ENCODE results near the gene POLRMT.

Gene POLRMT

DNA sequence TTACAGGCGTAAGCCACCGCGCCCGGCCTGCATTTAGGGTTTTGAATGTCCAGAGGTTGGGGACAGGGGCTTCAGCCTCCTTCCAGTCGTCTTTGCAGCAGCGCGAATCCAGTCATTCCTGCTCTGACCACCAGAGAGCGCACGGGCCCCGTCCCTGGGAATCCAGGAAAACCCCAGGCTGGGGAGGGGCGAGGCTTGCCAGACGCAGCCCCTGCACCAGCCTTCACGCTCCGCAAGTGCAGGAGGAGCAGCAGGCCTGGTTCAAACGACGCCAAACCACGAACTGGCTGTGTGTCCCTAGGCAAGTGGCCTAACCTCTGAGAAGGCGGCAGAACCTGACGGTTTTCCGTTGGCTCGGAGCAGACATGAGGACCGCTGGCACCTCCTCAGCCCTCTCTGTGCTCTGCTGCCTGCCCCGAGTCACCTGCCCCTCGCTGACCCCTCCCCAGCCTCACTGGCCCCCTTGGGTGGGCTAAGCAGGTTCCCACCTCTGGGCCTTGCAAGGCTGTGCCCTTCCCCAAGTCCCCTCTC is 31.6 kb upstream of the POLRMT start:
- TF ChIP-seq SIN3A (IDR thresholded peaks at IDR 0.05; ENCODE audit: borderline replicate concordance, insufficient read depth, low read length), result no peak
- TF ChIP-seq FOXP2 (optimal IDR thresholded peaks at IDR 0.05; ENCODE audit: borderline replicate concordance, extremely low read depth, extremely low read length, insufficient read depth), result peak; percentile 39

GRCh38 chr19:663682-664117 is 30.4 kb upstream of the POLRMT start:
- TF ChIP-seq REST (IDR thresholded peaks at IDR 0.05; ENCODE audit: insufficient read depth in 1 of 2, low read depth in 2 of 2, low read length in 2 of 2), result no peak
- no peak for TF ChIP-seq TAF1 (IDR thresholded peaks at IDR 0.05; ENCODE audit: borderline replicate concordance, insufficient read depth, low read length)
- no peak for TF ChIP-seq SIN3A (IDR thresholded peaks at IDR 0.05; ENCODE audit: borderline replicate concordance, insufficient read depth, low read length)
- no peak for TF ChIP-seq FOXP2 (optimal IDR thresholded peaks at IDR 0.05; ENCODE audit: borderline replicate concordance, extremely low read depth, extremely low read length, insufficient read depth)
- TF ChIP-seq POLR2AphosphoS5 (IDR thresholded peaks at IDR 0.05; ENCODE audit: low read depth, low read length), result no peak

GRCh38 chr19:662962-663681 is 29.8 kb upstream of the POLRMT start, which contains the start of gene RNF126:
RNF126 (minus strand) TSS chr19:663214; CDS start chr19:663121, 93 bp downstream.
- TF ChIP-seq FOXP2 (optimal IDR thresholded peaks at IDR 0.05; ENCODE audit: borderline replicate concordance, extremely low read depth, extremely low read length, insufficient read depth), result peak; percentile 73
- no peak for TF ChIP-seq SIN3A (IDR thresholded peaks at IDR 0.05; ENCODE audit: borderline replicate concordance, insufficient read depth, low read length)
- 0 out of 2 replicates have a peak, but pooled peaks have one; percentile 57 for TF ChIP-seq TAF1 (IDR thresholded peaks at IDR 0.05; ENCODE audit: borderline replicate concordance, insufficient read depth, low read length)
- TF ChIP-seq REST (IDR thresholded peaks at IDR 0.05; ENCODE audit: insufficient read depth in 1 of 2, low read depth in 2 of 2, low read length in 2 of 2), result no peak
- TF ChIP-seq POLR2AphosphoS5 (IDR thresholded peaks at IDR 0.05; ENCODE audit: low read depth, low read length), result 0 out of 2 replicates have a peak, but pooled peaks have one; percentile 30

DNA sequence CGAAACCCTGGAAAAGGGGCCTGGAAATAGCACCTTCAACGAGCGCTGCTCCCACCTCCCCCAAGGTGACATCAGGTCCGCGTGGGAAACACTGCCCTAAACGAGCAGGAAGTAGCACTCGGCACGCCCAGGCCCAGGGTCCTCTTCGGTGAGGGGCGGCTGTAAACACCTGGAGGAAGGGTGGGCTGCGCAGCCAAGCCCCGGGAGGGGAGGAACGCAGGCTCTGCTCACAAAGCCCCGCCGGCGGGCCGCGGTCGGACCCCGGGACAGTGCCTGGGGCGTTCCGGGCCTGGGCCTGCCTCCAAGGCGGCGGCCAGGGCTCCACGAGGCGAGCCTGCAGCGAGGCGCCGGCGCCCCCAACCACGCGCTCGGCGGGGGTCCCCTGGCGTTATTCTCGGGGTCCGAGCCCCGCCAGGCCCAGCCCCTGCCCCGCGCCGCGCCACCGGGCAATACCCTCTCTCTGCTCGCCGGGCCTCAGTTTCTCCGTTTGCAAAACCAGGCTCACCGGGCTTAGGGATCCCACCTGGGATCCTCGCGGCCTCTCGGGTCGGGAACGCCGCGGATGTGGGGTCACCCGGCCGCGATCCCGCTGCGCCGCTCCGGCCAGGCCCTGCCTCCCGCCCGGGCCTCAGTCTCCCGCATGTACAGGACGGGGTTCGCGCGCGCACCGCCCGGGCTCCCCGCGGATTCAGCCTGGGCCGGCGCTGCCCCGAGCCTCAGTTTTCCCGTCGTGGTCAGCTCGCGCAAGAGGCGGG is 29.0 kb upstream of the POLRMT start:
- TF ChIP-seq FOXP2 (optimal IDR thresholded peaks at IDR 0.05; ENCODE audit: borderline replicate concordance, extremely low read depth, extremely low read length, insufficient read depth) (peak; percentile 61), REST (IDR thresholded peaks at IDR 0.05; ENCODE audit: insufficient read depth in 1 of 2, low read depth in 2 of 2, low read length in 2 of 2) (no peak)

DNA sequence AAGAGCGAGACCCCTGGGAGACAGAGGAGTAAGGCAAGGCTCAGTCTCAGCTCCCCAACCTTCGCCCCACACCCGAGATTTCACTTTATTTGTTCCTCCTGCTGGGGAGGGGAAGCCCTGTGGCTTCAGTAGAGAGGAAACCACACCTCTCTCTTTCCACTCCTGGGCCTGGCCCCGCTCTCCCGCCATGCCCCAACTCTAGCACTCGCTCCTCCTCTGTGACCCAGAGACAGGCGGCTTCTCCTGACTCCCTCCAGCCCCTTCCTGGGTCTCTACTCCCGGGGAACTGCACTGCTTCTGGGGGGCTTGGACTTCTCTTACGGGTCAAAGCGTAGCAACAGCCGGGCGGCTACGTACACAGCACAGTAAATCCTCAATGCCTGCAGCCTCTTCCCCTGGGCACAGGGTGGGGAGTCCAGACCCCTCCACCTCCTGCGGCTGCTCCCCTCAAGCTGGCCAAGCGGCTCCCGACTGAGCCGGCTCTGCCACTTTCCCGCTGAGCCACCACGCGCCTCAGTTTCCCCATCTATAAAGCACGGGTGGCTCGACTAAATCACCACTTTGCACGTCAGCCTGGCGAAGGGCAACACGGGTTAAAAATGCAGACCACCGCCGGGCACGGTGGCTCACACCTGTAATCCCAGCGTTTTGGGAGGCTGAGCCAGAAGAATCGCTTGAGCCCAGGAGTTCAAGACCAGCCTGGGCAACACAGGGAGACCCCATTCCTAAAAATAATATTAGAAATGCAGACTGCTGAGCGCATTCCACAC is 28.3 kb upstream of the POLRMT start:
- TF ChIP-seq SIN3A (IDR thresholded peaks at IDR 0.05; ENCODE audit: borderline replicate concordance, insufficient read depth, low read length) (no peak), POLR2AphosphoS5 (IDR thresholded peaks at IDR 0.05; ENCODE audit: low read depth, low read length) (no peak), TAF1 (IDR thresholded peaks at IDR 0.05; ENCODE audit: borderline replicate concordance, insufficient read depth, low read length) (no peak), FOXP2 (optimal IDR thresholded peaks at IDR 0.05; ENCODE audit: borderline replicate concordance, extremely low read depth, extremely low read length, insufficient read depth) (no peak), REST (IDR thresholded peaks at IDR 0.05; ENCODE audit: insufficient read depth in 1 of 2, low read depth in 2 of 2, low read length in 2 of 2) (no peak)
